ENCODE measurements around the gene HS3ST4. TPM values are rescaled to one million over a fixed set of nuclear protein-coding genes. Genes with fewer than 3 reads are reported as not detected.

The HS3ST4 gene
- total and polyA plus RNA-seq, 2 of the 8 experiments (the other 6 are each of a cell fraction or from before 2014, with no cell fraction given): 1.9 to 3.3 TPM

DNA sequence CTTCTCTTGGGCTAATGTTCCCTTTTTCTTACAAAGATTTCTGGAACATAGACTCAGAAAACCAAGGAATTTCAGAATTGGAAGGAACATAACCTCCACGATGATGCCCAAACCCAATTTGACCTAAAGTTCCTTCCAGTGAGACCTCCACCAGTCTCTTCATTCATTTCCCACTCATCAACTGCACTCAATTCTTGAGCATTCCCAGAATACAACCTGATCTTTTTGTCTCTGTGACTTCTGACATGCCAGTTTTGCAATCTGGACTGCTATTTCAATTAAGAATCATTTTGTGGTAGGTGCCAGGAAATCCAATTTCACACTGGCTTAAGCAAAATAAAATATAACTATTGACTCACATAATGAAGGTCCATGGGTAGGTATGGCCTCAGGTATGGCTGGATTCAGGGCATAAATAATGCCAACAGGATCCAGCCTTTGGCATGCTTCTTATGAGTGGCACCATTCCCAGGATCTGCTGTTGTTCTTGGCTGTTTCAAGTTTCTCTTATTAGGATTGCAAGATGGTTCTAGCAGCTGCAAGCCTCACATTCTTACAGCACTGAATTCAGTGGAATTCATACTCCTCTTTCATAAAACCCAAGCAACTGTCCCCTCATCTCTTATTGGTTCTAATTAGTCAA, 184.3 kb downstream of the HS3ST4 start:
- Histone ChIP-seq H3K14ac (ENCODE audit: insufficient read length) (no peak overlapping the region), H3K18ac (ENCODE audit: extremely low read depth, low read length) (no peak overlapping the region), H3K23me2 (ENCODE audit: low read depth, low read length) (peaks cover 9% of the 10 kb centered on the region; the same call in 1 of the 2 replicates), H2AFZ (ENCODE audit: low read length) (no peak overlapping the region), H3K4me3 (ENCODE audit: extremely low read depth in 1 of 4, insufficient read depth in 2 of 4, low read depth in 3 of 4, low read length in 4 of 4) (no peak overlapping the region), H3K4me1 (replicated peaks in 1 of 4; ENCODE audit: control insufficient read depth in 3 of 4, insufficient read depth in 4 of 4, low read length in 3 of 4) (no peaks in the 10 kb centered on the region), H4K20me1 (replicated peaks in 1 of 2; ENCODE audit: control insufficient read depth in 1 of 2, insufficient read depth in 2 of 2, low read length in 2 of 2) (peaks cover 0 to 3% of the 10 kb centered on the region in 2 experiments), H3K56ac (replicated peaks; ENCODE audit: insufficient read length, low read depth, low read length) (no peak overlapping the region), H3K9me3 (ENCODE audit: insufficient read depth in 2 of 2, low read depth in 1 of 2, low read length in 1 of 2) (no peaks in the 10 kb centered on the region), H3K27me3 (replicated peaks in 1 of 4; ENCODE audit: control insufficient read depth in 3 of 4, extremely low read depth in 1 of 4, insufficient read depth in 3 of 4, low read length in 3 of 4) (no peaks in the 10 kb centered on the region), H2BK120ac (replicated peaks; ENCODE audit: low read depth, low read length) (no peak overlapping the region), H3K79me1 (ENCODE audit: low read depth, low read length) (no peaks in the 10 kb centered on the region), H2BK5ac (ENCODE audit: low read depth, low read length) (no peak overlapping the region), H2AK5ac (ENCODE audit: low read depth, low read length) (no peak overlapping the region), H3K9ac (replicated peaks in 1 of 4; ENCODE audit: extremely low read depth in 1 of 4, low read depth in 3 of 4, low read length in 3 of 4) (no peak overlapping the region), H2BK15ac (ENCODE audit: low read length) (no peak overlapping the region), H2BK20ac (ENCODE audit: low read length) (no peak overlapping the region), H2BK12ac (ENCODE audit: low read depth, low read length) (no peak overlapping the region), H3K4ac (replicated peaks; ENCODE audit: insufficient read length, low read depth, low read length) (no peak overlapping the region), H4K91ac (replicated peaks; ENCODE audit: insufficient read length, low read length) (no peak overlapping the region), H4K5ac (ENCODE audit: insufficient read length, low read depth, low read length) (no peak overlapping the region), H3K23ac (ENCODE audit: insufficient read length) (no peak overlapping the region), H3K27ac (ENCODE audit: low read depth, low read length) (no peak overlapping the region), H3K79me2 (ENCODE audit: control insufficient read depth in 1 of 2, insufficient read depth in 2 of 2, low read length in 2 of 2) (no peaks in the 10 kb centered on the region), H3K36me3 (ENCODE audit: control insufficient read depth in 2 of 4, insufficient read depth in 4 of 4, low read length in 3 of 4) (no peaks in the 10 kb centered on the region), H4K8ac (ENCODE audit: extremely low read depth, insufficient read depth, low read length) (no peak overlapping the region), H3K4me2 (ENCODE audit: insufficient read depth in 1 of 2, low read depth in 2 of 2, low read length in 2 of 2) (no peak overlapping the region)
- DNase-seq (ENCODE audit: low read depth in 1 of 2, low spot score in 2 of 2) (no peak), FAIRE-seq (no peak)
- ChIA-PET CTCF (ENCODE audit: partially characterized antibody) (no interaction called here), POLR2A (ENCODE audit: partially characterized antibody) (no interaction called here)
- 89% methylated on average over 1 of the region's 1 CpG; no CpG with 5 or more reads in 1 of the 2 experiments for WGBS, 2 experiments (ENCODE audit: extremely low coverage in 1 of 2, insufficient coverage in 1 of 2, insufficient read length in 1 of 2, insufficient replicate concordance in 2 of 2, low coverage in 1 of 2, low lambda C conversion rate in 2 of 2, missing lambda C conversion rate in 1 of 2)
- TF ChIP-seq CTBP2 (IDR thresholded peaks at IDR 0.05; ENCODE audit: borderline replicate concordance, insufficient read depth, insufficient read length, low read length): no peak
- no peak for TF ChIP-seq CEBPB (IDR thresholded peaks at IDR 0.05; ENCODE audit: low read depth, low read length)
